Kidney epithelial cell (primary cell): ENCODE measurements around the gene DLGAP1. TPM values are rescaled to one million over a fixed set of nuclear protein-coding genes. Genes with fewer than 3 reads are reported as not detected.

Experiments used
- DNase-seq: peaks from one replicate; pipeline ENCODE4 v3.0.0-alpha.2; 2010; ENCODE audit warnings: low read depth
- H3K27me3 ChIP-seq: 2 replicates; pipeline ENCODE4 v1.6.0; 2011; ENCODE audit warnings: low read length; ENCODE audit not compliant: control insufficient read depth, insufficient read depth
- H3K36me3 ChIP-seq: 2 replicates; pipeline ENCODE4 v1.5.1; 2011; ENCODE audit warnings: low read length; ENCODE audit not compliant: control insufficient read depth, insufficient read depth
- H3K4me3 ChIP-seq: 2 replicates; pipeline ENCODE4 v1.5.1; 2011; ENCODE audit warnings: low read depth, mild to moderate bottlenecking, control low read depth, low read length
- CTCF ChIP-seq: IDR thresholded peaks from 2 replicates; pipeline ENCODE4 v1.5.1; 2011; ENCODE audit warnings: mild to moderate bottlenecking, moderate library complexity, low read length, control low read depth, inconsistent platforms; ENCODE audit not compliant: insufficient read depth, poor library complexity, severe bottlenecking
- total RNA-seq: library from RNA; depleted of rRNA; stranded (reverse); fragments of >200 nt; gene quantifications from 2 replicates; pipeline ENCODE4 v1.2.3, GENCODE V29; 2015

The DLGAP1 gene
- total RNA-seq, 1 donor from 2014 or later = 2.6 TPM

GRCh38 chr18:3689091-3689490, 766.0 kb downstream of the DLGAP1 start:
- no peak overlapping the region for H3K4me3 ChIP-seq
- no peak for TF ChIP-seq CTCF
- H3K27me3 ChIP-seq = no peaks in the 10 kb centered on the region
- DNase-seq = no peak
- no peaks in the 10 kb centered on the region for H3K36me3 ChIP-seq

GRCh38 chr18:3688690-3689089, 766.4 kb downstream of the DLGAP1 start:
- Histone ChIP-seq H3K4me3 (no peak overlapping the region), H3K27me3 (no peaks in the 10 kb centered on the region), H3K36me3 (no peaks in the 10 kb centered on the region)
- peak; percentile 95 for DNase-seq
- no peak for TF ChIP-seq CTCF

GRCh38 chr18:3683483-3683882, 771.6 kb downstream of the DLGAP1 start:
- H3K36me3 ChIP-seq = no peaks in the 10 kb centered on the region
- no peak for DNase-seq
- no peak overlapping the region for H3K4me3 ChIP-seq
- no peaks in the 10 kb centered on the region for H3K27me3 ChIP-seq
- TF ChIP-seq CTCF = no peak

- DNase-seq = no peak
- Histone ChIP-seq H3K4me3 (no peak overlapping the region), H3K27me3 (no peaks in the 10 kb centered on the region), H3K36me3 (no peaks in the 10 kb centered on the region)
- no peak for TF ChIP-seq CTCF
Measured at GRCh38 chr18:3682061-3682460, 773.0 kb downstream of the DLGAP1 start.

- no peak for DNase-seq
- TF ChIP-seq CTCF = no peak
- no peaks in the 10 kb centered on the region for H3K27me3 ChIP-seq
- no peaks in the 10 kb centered on the region for H3K36me3 ChIP-seq
- H3K4me3 ChIP-seq = no peak overlapping the region
Measured at GRCh38 chr18:3679241-3679640, 775.9 kb downstream of the DLGAP1 start.

- Histone ChIP-seq H3K27me3 (no peaks in the 10 kb centered on the region), H3K4me3 (no peak overlapping the region), H3K36me3 (no peaks in the 10 kb centered on the region)
- DNase-seq = no peak
- TF ChIP-seq CTCF = no peak
Measured at GRCh38 chr18:3675994-3676393, 779.1 kb downstream of the DLGAP1 start.
